GM23338 (cell line): ENCODE results near the gene MMP28. TPM values are rescaled to one million over a fixed set of nuclear protein-coding genes. Genes with fewer than 3 reads are reported as not detected.

Source experiments
- ATAC-seq: fragments of 200-7000 bp; cut with Tn5 transposase; 3 replicates; pipeline ENCODE4 v1.9.1; 2020
- DNase-seq: peaks from one replicate; pipeline ENCODE4 v3.0.0-alpha.2; 2015; ENCODE audit warnings: low spot score
- H2AFZ ChIP-seq: fragments of 200-600 bp; sonication (generic); 2 replicates; pipeline ENCODE4 v1.8.0; 2016; ENCODE audit warnings: antibody characterized with exemption, mild to moderate bottlenecking, moderate library complexity
- H3F3A ChIP-seq: fragments of 200-600 bp; sonication (generic); replicated peaks from 2 replicates; pipeline ENCODE4 v1.8.0; 2017; ENCODE audit warnings: antibody characterized with exemption, mixed run types, low read depth
- H3K27ac ChIP-seq: fragments of 200-600 bp; sonication (generic); 2 replicates; pipeline ENCODE4 v1.6.1; 2016; ENCODE audit warnings: low read depth
- H3K27me3 ChIP-seq: fragments of 200-600 bp; sonication (generic); 2 replicates; pipeline ENCODE4 v1.8.0; 2016; ENCODE audit warnings: mild to moderate bottlenecking, mixed run types, moderate library complexity; ENCODE audit not compliant: insufficient read depth
- H3K36me3 ChIP-seq: fragments of 200-600 bp; sonication (generic); 2 replicates; pipeline ENCODE4 v1.8.0; 2016; ENCODE audit warnings: mild to moderate bottlenecking; ENCODE audit not compliant: insufficient read depth
- H3K4me1 ChIP-seq: fragments of 200-600 bp; sonication (generic); 2 replicates; pipeline ENCODE4 v1.8.0; 2016; ENCODE audit warnings: mild to moderate bottlenecking, moderate library complexity; ENCODE audit not compliant: insufficient read depth
- H3K4me2 ChIP-seq: fragments of 200-600 bp; sonication (generic); 2 replicates; pipeline ENCODE4 v1.7.1; 2017; ENCODE audit warnings: mixed run types
- H3K4me3 ChIP-seq: fragments of 200-600 bp; sonication (generic); 2 replicates; pipeline ENCODE4 v1.6.1; 2016; ENCODE audit warnings: mixed run types
- H3K79me2 ChIP-seq: fragments of 200-600 bp; sonication (generic); replicated peaks from 2 replicates; pipeline ENCODE4 v1.8.0; 2017; ENCODE audit warnings: mild to moderate bottlenecking; ENCODE audit not compliant: insufficient read depth
- H3K9me2 ChIP-seq: fragments of 200-600 bp; sonication (generic); 2 replicates; pipeline ENCODE4 v1.8.0; 2017; ENCODE audit not compliant: insufficient read depth
- H4K20me1 ChIP-seq: fragments of 200-600 bp; sonication (generic); replicated peaks from 2 replicates; pipeline ENCODE4 v1.8.0; 2017; ENCODE audit warnings: mild to moderate bottlenecking; ENCODE audit not compliant: insufficient read depth
- H3K27ac Mint-ChIP-seq: 2 replicates; pipeline ENCODE4 v1.8.0; 2020; ENCODE audit warnings: inconsistent platforms, mild to moderate bottlenecking, moderate library complexity, mixed read lengths
- H3K27me3 Mint-ChIP-seq: 3 replicates; pipeline ENCODE4 v1.8.0; 2022; ENCODE audit warnings: low read depth, mild to moderate bottlenecking, moderate library complexity, mixed read lengths, inconsistent platforms; ENCODE audit not compliant: insufficient read depth, poor library complexity
- H3K36me3 Mint-ChIP-seq: 3 replicates; pipeline ENCODE4 v1.8.0; 2021; ENCODE audit warnings: low read depth, mild to moderate bottlenecking, inconsistent platforms, moderate library complexity, mixed read lengths
- H3K4me1 Mint-ChIP-seq: 3 replicates; pipeline ENCODE4 v1.8.0; 2020; ENCODE audit warnings: mild to moderate bottlenecking, inconsistent platforms, mixed read lengths
- H3K4me3 Mint-ChIP-seq: 3 replicates; pipeline ENCODE4 v1.8.0; 2021; ENCODE audit warnings: moderate library complexity, mild to moderate bottlenecking, inconsistent platforms, mixed read lengths
- H3K9me3 Mint-ChIP-seq: 3 replicates; pipeline ENCODE4 v1.8.0; 2020; ENCODE audit warnings: moderate library complexity, mild to moderate bottlenecking, inconsistent platforms, mixed read lengths
- CREB1 ChIP-seq: fragments of 250-450 bp; sonication (Bioruptor Pico); IDR thresholded peaks from 2 replicates; pipeline ENCODE4 v1.5.0; 2020; ENCODE audit warnings: low read depth, mild to moderate bottlenecking, moderate library complexity
- JUNB ChIP-seq: IDR thresholded peaks from one replicate; pipeline ENCODE4 v1.6.1; 2016; ENCODE audit warnings: antibody characterized with exemption; ENCODE audit not compliant: unreplicated experiment
- NANOG ChIP-seq: IDR thresholded peaks from 2 replicates; pipeline ENCODE4 v1.6.1; 2016; ENCODE audit warnings: antibody characterized with exemption, borderline replicate concordance
- ZNF114 ChIP-seq: fragments of 250-450 bp; sonication (Bioruptor Pico); IDR thresholded peaks from 2 replicates; pipeline ENCODE4 v1.5.0; 2020; ENCODE audit warnings: mild to moderate bottlenecking, moderate library complexity
- ZNF331 ChIP-seq: fragments of 250-450 bp; sonication (Bioruptor Pico); IDR thresholded peaks from 2 replicates; pipeline ENCODE4 v1.5.0; 2020; ENCODE audit warnings: low read depth, mild to moderate bottlenecking, moderate library complexity
- polyA plus RNA-seq: library from polyadenylated mRNA; unstranded; fragments of >200 nt; fragmentation: Nextera tagmentation; extraction: Ambion mirVana; gene quantifications from 2 replicates; pipeline ENCODE4 v1.2.1, GENCODE V29; 2016
- total RNA-seq: library from RNA; depleted of rRNA; stranded (reverse); fragments of >200 nt; shearing (Covaris generic); gene quantifications from 2 replicates; pipeline ENCODE4 v1.2.3, GENCODE V29; 2014
- TF ChIP-seq, protein P1 (sequence below): fragments of 250-450 bp; sonication (Bioruptor Pico); IDR thresholded peaks from 2 replicates; pipeline ENCODE4 v1.5.0; 2020; ENCODE audit warnings: mild to moderate bottlenecking, moderate library complexity

Gene MMP28
- total and polyA plus RNA-seq, 2 experiments from 2014 or later: not detected

DNA sequence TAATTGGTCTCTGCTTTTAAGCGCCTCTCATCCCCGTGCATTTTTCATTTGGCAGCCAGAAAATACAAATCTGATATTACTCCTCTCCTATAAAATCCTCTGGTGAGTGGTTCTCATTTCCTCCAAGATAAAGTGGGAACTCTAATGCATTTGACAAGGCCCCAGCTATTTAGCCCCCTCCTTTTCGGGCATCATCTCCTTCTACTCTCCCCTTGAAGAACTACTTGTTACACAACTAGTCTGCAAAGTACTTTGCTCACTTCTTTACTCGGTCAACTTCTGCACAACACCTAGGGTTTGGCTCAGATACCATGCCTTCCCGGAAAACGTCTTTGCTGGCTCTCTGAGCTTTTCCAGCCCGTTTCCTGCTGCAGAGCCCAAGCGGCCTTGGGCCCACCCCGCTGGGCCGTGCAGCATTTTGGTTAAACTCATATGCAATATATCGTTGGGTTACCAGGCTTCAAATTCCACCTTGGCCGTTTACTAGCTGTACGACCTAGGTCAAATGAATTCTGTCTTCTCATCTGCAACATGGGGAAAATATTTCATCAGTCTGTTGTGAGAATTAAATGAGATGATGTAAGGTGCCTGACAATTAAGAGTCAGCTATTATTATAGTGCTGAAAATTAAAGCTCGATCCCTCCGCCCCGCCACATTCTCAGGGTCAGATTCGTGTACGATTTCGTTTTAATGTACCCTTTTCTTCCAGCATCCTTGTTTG is 13.0 kb upstream of the MMP28 start:
- Histone ChIP-seq H3K79me2 (peaks cover 40% of the 10 kb centered on the region), H3K27ac (peak overlapping the region; percentile 89), H3K4me1 (peaks cover 21% of the 10 kb centered on the region), H2AFZ (peak overlapping the region; percentile 1), H3K4me2 (peak overlapping the region; percentile 52), H3K4me3 (peak overlapping the region; percentile 97), H3F3A (no peaks in the 10 kb centered on the region), H3K27me3 (no peaks in the 10 kb centered on the region), H4K20me1 (peaks cover 30% of the 10 kb centered on the region), H3K9me2 (no peaks in the 10 kb centered on the region), H3K36me3 (no peaks in the 10 kb centered on the region)
- peak overlapping the region; percentile 95 for H3K4me3 Mint-ChIP-seq
- ATAC-seq (peak; percentile 3), DNase-seq (peak; percentile 44)
- H3K9me3 Mint-ChIP-seq: no peaks in the 10 kb centered on the region; the same call in 2 of the 3 replicates
- H3K27ac Mint-ChIP-seq: peak overlapping the region; percentile 100
- TF ChIP-seq, protein P1, sequence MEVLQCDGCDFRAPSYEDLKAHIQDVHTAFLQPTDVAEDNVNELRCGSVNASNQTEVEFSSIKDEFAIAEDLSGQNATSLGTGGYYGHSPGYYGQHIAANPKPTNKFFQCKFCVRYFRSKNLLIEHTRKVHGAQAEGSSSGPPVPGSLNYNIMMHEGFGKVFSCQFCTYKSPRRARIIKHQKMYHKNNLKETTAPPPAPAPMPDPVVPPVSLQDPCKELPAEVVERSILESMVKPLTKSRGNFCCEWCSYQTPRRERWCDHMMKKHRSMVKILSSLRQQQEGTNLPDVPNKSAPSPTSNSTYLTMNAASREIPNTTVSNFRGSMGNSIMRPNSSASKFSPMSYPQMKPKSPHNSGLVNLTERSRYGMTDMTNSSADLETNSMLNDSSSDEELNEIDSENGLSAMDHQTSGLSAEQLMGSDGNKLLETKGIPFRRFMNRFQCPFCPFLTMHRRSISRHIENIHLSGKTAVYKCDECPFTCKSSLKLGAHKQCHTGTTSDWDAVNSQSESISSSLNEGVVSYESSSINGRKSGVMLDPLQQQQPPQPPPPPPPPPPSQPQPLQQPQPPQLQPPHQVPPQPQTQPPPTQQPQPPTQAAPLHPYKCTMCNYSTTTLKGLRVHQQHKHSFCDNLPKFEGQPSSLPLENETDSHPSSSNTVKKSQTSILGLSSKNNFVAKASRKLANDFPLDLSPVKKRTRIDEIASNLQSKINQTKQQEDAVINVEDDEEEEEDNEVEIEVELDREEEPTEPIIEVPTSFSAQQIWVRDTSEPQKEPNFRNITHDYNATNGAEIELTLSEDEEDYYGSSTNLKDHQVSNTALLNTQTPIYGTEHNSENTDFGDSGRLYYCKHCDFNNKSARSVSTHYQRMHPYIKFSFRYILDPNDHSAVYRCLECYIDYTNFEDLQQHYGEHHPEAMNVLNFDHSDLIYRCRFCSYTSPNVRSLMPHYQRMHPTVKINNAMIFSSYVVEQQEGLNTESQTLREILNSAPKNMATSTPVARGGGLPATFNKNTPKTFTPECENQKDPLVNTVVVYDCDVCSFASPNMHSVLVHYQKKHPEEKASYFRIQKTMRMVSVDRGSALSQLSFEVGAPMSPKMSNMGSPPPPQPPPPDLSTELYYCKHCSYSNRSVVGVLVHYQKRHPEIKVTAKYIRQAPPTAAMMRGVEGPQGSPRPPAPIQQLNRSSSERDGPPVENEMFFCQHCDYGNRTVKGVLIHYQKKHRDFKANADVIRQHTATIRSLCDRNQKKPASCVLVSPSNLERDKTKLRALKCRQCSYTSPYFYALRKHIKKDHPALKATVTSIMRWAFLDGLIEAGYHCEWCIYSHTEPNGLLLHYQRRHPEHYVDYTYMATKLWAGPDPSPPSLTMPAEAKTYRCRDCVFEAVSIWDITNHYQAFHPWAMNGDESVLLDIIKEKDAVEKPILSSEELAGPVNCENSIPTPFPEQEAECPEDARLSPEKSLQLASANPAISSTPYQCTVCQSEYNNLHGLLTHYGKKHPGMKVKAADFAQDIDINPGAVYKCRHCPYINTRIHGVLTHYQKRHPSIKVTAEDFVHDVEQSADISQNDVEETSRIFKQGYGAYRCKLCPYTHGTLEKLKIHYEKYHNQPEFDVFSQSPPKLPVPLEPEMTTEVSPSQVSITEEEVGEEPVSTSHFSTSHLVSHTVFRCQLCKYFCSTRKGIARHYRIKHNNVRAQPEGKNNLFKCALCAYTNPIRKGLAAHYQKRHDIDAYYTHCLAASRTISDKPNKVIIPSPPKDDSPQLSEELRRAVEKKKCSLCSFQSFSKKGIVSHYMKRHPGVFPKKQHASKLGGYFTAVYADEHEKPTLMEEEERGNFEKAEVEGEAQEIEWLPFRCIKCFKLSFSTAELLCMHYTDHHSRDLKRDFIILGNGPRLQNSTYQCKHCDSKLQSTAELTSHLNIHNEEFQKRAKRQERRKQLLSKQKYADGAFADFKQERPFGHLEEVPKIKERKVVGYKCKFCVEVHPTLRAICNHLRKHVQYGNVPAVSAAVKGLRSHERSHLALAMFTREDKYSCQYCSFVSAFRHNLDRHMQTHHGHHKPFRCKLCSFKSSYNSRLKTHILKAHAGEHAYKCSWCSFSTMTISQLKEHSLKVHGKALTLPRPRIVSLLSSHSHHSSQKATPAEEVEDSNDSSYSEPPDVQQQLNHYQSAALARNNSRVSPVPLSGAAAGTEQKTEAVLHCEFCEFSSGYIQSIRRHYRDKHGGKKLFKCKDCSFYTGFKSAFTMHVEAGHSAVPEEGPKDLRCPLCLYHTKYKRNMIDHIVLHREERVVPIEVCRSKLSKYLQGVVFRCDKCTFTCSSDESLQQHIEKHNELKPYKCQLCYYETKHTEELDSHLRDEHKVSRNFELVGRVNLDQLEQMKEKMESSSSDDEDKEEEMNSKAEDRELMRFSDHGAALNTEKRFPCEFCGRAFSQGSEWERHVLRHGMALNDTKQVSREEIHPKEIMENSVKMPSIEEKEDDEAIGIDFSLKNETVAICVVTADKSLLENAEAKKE (CRISPR knock-in tag): no peak
- TF ChIP-seq ZNF331 (no peak), CREB1 (CRISPR knock-in tag) (no peak), ZNF114 (CRISPR knock-in tag) (no peak), NANOG (no peak), JUNB (no peak)
- peaks cover 25% of the 10 kb centered on the region for H3K4me1 Mint-ChIP-seq
- peaks cover 6% of the 10 kb centered on the region for H3K27me3 Mint-ChIP-seq
- H3K36me3 Mint-ChIP-seq: peaks cover 24% of the 10 kb centered on the region
